ENCODE measurements around the gene SPIRE2. TPM values are rescaled to one million over a fixed set of nuclear protein-coding genes. Genes with fewer than 3 reads are reported as not detected.

Gene SPIRE2
- total and polyA plus RNA-seq, 2 of the 13 experiments (the other 11 are each of a cell fraction or from before 2014, with no cell fraction given): 13.3 to 37.5 TPM

DNA sequence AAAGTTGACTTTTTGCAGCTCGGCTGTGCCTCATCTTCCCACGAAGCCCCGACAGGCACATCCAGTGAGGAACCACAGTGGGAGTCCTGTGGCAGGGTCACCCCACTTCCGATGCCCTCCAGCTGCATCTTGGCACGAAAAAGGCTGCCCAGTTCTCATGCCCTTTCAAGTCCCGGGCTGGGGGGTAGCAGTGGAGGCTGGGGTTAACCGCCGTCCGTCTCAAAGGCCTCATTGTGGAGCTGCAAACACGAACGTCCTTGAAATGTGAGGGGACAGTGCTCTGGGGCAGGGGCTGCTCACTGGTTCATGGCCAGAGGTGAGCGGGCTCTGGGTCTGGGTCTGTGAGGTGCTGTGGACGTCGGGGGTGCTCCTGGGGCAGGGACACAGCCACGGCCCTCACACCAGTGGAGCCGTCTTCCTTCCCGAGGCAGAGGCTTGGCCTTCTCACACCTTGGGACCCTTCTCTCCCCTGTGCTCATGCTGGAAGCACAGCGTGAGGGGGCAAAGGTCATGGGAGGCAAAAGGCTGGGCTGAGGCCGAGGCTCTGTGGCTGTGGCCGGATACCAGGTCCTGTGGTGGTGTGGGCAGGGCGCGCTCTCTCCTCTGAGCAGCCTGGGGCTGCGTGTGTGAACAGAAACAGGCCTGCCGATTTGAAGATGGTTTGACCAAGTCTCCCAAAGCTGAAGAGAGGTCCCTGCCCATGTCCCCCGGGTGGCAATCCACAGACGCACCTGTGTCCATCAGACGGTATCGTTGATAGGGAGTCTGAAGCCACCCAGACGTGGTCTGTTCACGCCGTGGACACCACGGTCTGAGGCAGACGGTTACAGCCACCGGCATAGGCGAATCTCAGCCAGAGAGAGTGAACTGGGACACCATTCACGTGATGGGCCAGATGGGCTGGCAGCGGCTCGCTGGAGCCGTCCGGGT, 87.3 kb downstream of the SPIRE2 start (continued):
- TF ChIP-seq, protein P1, sequence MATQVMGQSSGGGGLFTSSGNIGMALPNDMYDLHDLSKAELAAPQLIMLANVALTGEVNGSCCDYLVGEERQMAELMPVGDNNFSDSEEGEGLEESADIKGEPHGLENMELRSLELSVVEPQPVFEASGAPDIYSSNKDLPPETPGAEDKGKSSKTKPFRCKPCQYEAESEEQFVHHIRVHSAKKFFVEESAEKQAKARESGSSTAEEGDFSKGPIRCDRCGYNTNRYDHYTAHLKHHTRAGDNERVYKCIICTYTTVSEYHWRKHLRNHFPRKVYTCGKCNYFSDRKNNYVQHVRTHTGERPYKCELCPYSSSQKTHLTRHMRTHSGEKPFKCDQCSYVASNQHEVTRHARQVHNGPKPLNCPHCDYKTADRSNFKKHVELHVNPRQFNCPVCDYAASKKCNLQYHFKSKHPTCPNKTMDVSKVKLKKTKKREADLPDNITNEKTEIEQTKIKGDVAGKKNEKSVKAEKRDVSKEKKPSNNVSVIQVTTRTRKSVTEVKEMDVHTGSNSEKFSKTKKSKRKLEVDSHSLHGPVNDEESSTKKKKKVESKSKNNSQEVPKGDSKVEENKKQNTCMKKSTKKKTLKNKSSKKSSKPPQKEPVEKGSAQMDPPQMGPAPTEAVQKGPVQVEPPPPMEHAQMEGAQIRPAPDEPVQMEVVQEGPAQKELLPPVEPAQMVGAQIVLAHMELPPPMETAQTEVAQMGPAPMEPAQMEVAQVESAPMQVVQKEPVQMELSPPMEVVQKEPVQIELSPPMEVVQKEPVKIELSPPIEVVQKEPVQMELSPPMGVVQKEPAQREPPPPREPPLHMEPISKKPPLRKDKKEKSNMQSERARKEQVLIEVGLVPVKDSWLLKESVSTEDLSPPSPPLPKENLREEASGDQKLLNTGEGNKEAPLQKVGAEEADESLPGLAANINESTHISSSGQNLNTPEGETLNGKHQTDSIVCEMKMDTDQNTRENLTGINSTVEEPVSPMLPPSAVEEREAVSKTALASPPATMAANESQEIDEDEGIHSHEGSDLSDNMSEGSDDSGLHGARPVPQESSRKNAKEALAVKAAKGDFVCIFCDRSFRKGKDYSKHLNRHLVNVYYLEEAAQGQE (IDR thresholded peaks at IDR 0.05; ENCODE audit: borderline replicate concordance in 1 of 2, low read depth in 1 of 2, low read length in 2 of 2): no peak
- TF ChIP-seq RCOR2 (CRISPR knock-in tag; IDR thresholded peaks at IDR 0.05): 0 out of 2 replicates have a peak, but pooled peaks have one; percentile 21
- TF ChIP-seq SP140L (CRISPR knock-in tag; IDR thresholded peaks at IDR 0.05; ENCODE audit: borderline replicate concordance): no peak
- TF ChIP-seq EED (CRISPR knock-in tag; IDR thresholded peaks at IDR 0.05): peak; percentile 53; the same call in 1 of the 2 replicates
- no peak for TF ChIP-seq ZNF10 (CRISPR knock-in tag; IDR thresholded peaks at IDR 0.05; ENCODE audit: borderline replicate concordance, low read depth)
- peak; percentile 97 for TF ChIP-seq ESRRA (CRISPR knock-in tag; IDR thresholded peaks at IDR 0.05; ENCODE audit: low read depth)
- no peak for TF ChIP-seq NBN (conservative IDR thresholded peaks at IDR 0.05)
- TF ChIP-seq, protein P2, sequence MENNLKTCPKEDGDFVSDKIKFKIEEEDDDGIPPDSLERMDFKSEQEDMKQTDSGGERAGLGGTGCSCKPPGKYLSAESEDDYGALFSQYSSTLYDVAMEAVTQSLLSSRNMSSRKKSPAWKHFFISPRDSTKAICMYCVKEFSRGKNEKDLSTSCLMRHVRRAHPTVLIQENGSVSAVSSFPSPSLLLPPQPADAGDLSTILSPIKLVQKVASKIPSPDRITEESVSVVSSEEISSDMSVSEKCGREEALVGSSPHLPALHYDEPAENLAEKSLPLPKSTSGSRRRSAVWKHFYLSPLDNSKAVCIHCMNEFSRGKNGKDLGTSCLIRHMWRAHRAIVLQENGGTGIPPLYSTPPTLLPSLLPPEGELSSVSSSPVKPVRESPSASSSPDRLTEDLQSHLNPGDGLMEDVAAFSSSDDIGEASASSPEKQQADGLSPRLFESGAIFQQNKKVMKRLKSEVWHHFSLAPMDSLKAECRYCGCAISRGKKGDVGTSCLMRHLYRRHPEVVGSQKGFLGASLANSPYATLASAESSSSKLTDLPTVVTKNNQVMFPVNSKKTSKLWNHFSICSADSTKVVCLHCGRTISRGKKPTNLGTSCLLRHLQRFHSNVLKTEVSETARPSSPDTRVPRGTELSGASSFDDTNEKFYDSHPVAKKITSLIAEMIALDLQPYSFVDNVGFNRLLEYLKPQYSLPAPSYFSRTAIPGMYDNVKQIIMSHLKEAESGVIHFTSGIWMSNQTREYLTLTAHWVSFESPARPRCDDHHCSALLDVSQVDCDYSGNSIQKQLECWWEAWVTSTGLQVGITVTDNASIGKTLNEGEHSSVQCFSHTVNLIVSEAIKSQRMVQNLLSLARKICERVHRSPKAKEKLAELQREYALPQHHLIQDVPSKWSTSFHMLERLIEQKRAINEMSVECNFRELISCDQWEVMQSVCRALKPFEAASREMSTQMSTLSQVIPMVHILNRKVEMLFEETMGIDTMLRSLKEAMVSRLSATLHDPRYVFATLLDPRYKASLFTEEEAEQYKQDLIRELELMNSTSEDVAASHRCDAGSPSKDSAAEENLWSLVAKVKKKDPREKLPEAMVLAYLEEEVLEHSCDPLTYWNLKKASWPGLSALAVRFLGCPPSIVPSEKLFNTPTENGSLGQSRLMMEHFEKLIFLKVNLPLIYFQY (CRISPR knock-in tag; IDR thresholded peaks at IDR 0.05; ENCODE audit: borderline replicate concordance): 0 out of 2 replicates have a peak, but pooled peaks have one; percentile 37
- TF ChIP-seq ZNF782 (CRISPR knock-in tag; IDR thresholded peaks at IDR 0.05; ENCODE audit: borderline replicate concordance): peak; percentile 55; the same call in 1 of the 2 replicates
- peak; percentile 73 for TF ChIP-seq ZNF263 (CRISPR knock-in tag; IDR thresholded peaks at IDR 0.05)
- TF ChIP-seq JARID2 (CRISPR knock-in tag; IDR thresholded peaks at IDR 0.05; ENCODE audit: insufficient replicate concordance): no peak
- TF ChIP-seq, protein P3, sequence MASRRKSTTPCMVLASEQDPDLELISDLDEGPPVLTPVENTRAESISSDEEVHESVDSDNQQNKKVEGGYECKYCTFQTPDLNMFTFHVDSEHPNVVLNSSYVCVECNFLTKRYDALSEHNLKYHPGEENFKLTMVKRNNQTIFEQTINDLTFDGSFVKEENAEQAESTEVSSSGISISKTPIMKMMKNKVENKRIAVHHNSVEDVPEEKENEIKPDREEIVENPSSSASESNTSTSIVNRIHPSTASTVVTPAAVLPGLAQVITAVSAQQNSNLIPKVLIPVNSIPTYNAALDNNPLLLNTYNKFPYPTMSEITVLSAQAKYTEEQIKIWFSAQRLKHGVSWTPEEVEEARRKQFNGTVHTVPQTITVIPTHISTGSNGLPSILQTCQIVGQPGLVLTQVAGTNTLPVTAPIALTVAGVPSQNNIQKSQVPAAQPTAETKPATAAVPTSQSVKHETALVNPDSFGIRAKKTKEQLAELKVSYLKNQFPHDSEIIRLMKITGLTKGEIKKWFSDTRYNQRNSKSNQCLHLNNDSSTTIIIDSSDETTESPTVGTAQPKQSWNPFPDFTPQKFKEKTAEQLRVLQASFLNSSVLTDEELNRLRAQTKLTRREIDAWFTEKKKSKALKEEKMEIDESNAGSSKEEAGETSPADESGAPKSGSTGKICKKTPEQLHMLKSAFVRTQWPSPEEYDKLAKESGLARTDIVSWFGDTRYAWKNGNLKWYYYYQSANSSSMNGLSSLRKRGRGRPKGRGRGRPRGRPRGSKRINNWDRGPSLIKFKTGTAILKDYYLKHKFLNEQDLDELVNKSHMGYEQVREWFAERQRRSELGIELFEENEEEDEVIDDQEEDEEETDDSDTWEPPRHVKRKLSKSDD (CRISPR knock-in tag; IDR thresholded peaks at IDR 0.05; ENCODE audit: low read depth): peak; percentile 95
- TF ChIP-seq, protein P4, sequence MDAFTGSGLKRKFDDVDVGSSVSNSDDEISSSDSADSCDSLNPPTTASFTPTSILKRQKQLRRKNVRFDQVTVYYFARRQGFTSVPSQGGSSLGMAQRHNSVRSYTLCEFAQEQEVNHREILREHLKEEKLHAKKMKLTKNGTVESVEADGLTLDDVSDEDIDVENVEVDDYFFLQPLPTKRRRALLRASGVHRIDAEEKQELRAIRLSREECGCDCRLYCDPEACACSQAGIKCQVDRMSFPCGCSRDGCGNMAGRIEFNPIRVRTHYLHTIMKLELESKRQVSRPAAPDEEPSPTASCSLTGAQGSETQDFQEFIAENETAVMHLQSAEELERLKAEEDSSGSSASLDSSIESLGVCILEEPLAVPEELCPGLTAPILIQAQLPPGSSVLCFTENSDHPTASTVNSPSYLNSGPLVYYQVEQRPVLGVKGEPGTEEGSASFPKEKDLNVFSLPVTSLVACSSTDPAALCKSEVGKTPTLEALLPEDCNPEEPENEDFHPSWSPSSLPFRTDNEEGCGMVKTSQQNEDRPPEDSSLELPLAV (CRISPR knock-in tag; conservative IDR thresholded peaks at IDR 0.05; ENCODE audit: low read depth): no peak
- TF ChIP-seq ZNF543 (CRISPR knock-in tag; IDR thresholded peaks at IDR 0.05): no peak; the same call in 1 of the 2 replicates
- TF ChIP-seq CREB1 (IDR thresholded peaks at IDR 0.05): no peak
- TF ChIP-seq CREB1 (CRISPR knock-in tag; IDR thresholded peaks at IDR 0.05): no peak

Measured in HepG2 (cell line).